ENCODE results near the gene ARHGAP42. TPM values are rescaled to one million over a fixed set of nuclear protein-coding genes. Genes with fewer than 3 reads are reported as not detected.

ARHGAP42 gene
- total RNA-seq, 4 donors from 2014 or later, result 24.5 to 49.5 (median 26.7) TPM

DNA sequence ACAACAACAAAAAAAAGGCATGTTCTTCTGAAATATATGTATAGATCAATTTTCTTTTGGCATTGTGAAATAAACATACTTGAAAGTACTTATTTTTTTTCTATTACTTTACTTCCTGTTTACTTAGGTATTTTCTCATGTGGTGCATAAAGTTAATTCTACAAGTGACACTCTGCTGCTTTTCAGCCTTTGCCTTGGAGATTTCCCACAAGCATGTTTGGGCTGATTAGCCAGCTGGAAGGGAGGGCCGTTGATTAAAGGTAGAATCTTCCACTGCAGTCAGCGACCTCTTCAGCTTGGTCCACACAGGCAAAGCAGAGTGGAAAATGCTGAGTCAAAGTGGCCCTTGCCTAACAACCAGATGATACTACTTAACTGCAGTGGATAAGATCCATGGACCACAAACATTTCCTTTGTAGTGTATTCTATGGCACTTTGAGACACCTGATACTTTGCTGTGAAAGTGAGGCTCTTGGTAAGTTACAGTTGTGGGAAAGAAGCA lies 176.0 kb downstream of the ARHGAP42 start:
- Histone ChIP-seq H3K27ac (no peak overlapping the region), H3K9me3 (no peaks in the 10 kb centered on the region), H3K36me3 (no peaks in the 10 kb centered on the region), H3K27me3 (no peaks in the 10 kb centered on the region), H3K4me3 (no peak overlapping the region), H3K4me1 (no peaks in the 10 kb centered on the region)
- DNase-seq, result no peak
- TF ChIP-seq POLR2A (IDR thresholded peaks at IDR 0.05), result no peak
- TF ChIP-seq, protein P1, sequence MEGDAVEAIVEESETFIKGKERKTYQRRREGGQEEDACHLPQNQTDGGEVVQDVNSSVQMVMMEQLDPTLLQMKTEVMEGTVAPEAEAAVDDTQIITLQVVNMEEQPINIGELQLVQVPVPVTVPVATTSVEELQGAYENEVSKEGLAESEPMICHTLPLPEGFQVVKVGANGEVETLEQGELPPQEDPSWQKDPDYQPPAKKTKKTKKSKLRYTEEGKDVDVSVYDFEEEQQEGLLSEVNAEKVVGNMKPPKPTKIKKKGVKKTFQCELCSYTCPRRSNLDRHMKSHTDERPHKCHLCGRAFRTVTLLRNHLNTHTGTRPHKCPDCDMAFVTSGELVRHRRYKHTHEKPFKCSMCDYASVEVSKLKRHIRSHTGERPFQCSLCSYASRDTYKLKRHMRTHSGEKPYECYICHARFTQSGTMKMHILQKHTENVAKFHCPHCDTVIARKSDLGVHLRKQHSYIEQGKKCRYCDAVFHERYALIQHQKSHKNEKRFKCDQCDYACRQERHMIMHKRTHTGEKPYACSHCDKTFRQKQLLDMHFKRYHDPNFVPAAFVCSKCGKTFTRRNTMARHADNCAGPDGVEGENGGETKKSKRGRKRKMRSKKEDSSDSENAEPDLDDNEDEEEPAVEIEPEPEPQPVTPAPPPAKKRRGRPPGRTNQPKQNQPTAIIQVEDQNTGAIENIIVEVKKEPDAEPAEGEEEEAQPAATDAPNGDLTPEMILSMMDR (IDR thresholded peaks at IDR 0.05), result no peak

GRCh38 chr11:100865443-100866065 lies 178.5 kb downstream of the ARHGAP42 start:
- Histone ChIP-seq H3K4me3 (no peak overlapping the region), H3K4me1 (no peaks in the 10 kb centered on the region), H3K36me3 (no peaks in the 10 kb centered on the region), H3K27ac (no peak overlapping the region), H3K9me3 (no peaks in the 10 kb centered on the region), H3K27me3 (no peaks in the 10 kb centered on the region)
- no peak for DNase-seq
- TF ChIP-seq POLR2A (IDR thresholded peaks at IDR 0.05), result no peak
- TF ChIP-seq, protein P1 (IDR thresholded peaks at IDR 0.05), result no peak

DNA sequence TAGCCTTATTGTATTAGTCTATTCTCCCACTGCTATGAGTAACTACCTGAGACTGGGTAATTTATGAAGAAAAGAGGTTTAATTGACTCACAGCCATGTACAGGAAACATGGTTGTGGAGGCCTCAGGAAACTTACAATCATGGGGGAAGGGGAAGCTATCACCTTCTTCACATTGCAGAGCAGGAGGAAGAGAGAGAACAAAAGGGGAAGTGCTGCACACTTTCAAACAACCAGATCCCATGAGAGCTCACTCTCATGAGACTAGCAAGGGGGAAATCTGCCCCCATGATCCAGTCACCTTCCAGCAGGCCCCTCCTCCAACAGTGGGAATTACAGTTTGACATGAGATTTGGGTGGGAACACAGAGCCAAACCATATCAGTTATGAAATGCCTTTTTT lies 179.4 kb downstream of the ARHGAP42 start:
- Histone ChIP-seq H3K9me3 (no peaks in the 10 kb centered on the region), H3K27me3 (no peaks in the 10 kb centered on the region), H3K27ac (no peak overlapping the region), H3K36me3 (no peaks in the 10 kb centered on the region), H3K4me3 (no peak overlapping the region), H3K4me1 (no peaks in the 10 kb centered on the region)
- no peak for DNase-seq
- TF ChIP-seq POLR2A (IDR thresholded peaks at IDR 0.05), result no peak
- TF ChIP-seq, protein P1 (IDR thresholded peaks at IDR 0.05), result no peak

- H3K9me3 ChIP-seq, result no peaks in the 10 kb centered on the region
- no peak for TF ChIP-seq POLR2A (IDR thresholded peaks at IDR 0.05)
- TF ChIP-seq, protein P1 (IDR thresholded peaks at IDR 0.05), result no peak
- H3K36me3 ChIP-seq, result no peaks in the 10 kb centered on the region
- DNase-seq, result no peak
- H3K4me3 ChIP-seq, result no peak overlapping the region
- H3K27ac ChIP-seq, result no peak overlapping the region
- no peaks in the 10 kb centered on the region for H3K4me1 ChIP-seq
- no peaks in the 10 kb centered on the region for H3K27me3 ChIP-seq
These were observed 180.5 kb downstream of the ARHGAP42 start for GRCh38 chr11:100867606-100868005.

DNA sequence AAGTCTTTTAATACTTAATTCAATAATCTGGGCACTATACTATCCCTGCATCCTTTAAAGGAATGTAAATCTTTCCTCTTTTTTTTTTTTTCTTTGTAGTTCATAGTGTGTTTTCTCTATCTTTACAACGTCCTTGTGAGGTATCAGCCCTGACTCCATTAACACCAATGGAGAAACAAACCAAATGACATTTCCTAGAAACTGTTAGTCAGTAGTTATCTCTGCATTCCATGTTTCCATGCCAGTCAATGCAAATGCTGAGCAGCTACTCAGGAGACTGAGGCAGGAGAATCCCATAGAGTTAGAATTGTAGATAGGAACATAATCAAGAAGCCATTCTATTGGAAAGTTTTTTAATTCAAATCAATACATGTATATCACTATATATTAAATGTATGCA lies 182.2 kb downstream of the ARHGAP42 start:
- TF ChIP-seq POLR2A (IDR thresholded peaks at IDR 0.05), result no peak
- TF ChIP-seq, protein P1 (IDR thresholded peaks at IDR 0.05), result no peak
- H3K27me3 ChIP-seq, result no peaks in the 10 kb centered on the region
- no peak overlapping the region for H3K27ac ChIP-seq
- no peaks in the 10 kb centered on the region for H3K36me3 ChIP-seq
- DNase-seq, result no peak
- no peaks in the 10 kb centered on the region for H3K9me3 ChIP-seq
- H3K4me3 ChIP-seq, result no peak overlapping the region
- no peaks in the 10 kb centered on the region for H3K4me1 ChIP-seq
